Measurements from ENCODE around the gene TPH2. TPM values are rescaled to one million over a fixed set of nuclear protein-coding genes. Genes with fewer than 3 reads are reported as not detected.

The TPH2 gene
- total and polyA plus RNA-seq, 7 donors: 0.01 TPM; not detected in 6

GRCh38 chr12:72077111-72077820 is 138.6 kb downstream of the TPH2 start:
- no peak for TF ChIP-seq CTCF (IDR thresholded peaks at IDR 0.05)
- DNase-seq: no peak
- H3K4me3 ChIP-seq: no peak overlapping the region
- no peaks in the 10 kb centered on the region for H3K4me1 ChIP-seq
- H3K27ac ChIP-seq: no peak overlapping the region
- no peaks in the 10 kb centered on the region for H3K9me3 ChIP-seq
- H3K36me3 ChIP-seq (ENCODE audit: insufficient read depth in 1 of 2, low read depth in 1 of 2): no peaks in the 10 kb centered on the region
- no peaks in the 10 kb centered on the region for H3K27me3 ChIP-seq (ENCODE audit: insufficient read depth in 3 of 3, low read length in 2 of 3)
- WGBS, 3 donors: 70 to 78% (median 73%) methylated on average over 5 of the region's 5 CpGs
- ATAC-seq: no peak
- intact Hi-C loops (cut with DNase I): no loop called here

GRCh38 chr12:72081777-72082176 is 143.1 kb downstream of the TPH2 start:
- 20 to 52% (median 31%) methylated on average over 2 of the region's 2 CpGs for WGBS, 3 donors
- no peaks in the 10 kb centered on the region for H3K4me1 ChIP-seq
- H3K4me3 ChIP-seq: no peak overlapping the region
- no peaks in the 10 kb centered on the region for H3K9me3 ChIP-seq
- TF ChIP-seq CTCF (IDR thresholded peaks at IDR 0.05): no peak
- ATAC-seq (no peak), DNase-seq (no peak)
- intact Hi-C loops (cut with DNase I): no loop called here
- H3K27ac ChIP-seq: no peak overlapping the region
- H3K36me3 ChIP-seq (ENCODE audit: insufficient read depth in 1 of 2, low read depth in 1 of 2): no peaks in the 10 kb centered on the region
- H3K27me3 ChIP-seq (ENCODE audit: insufficient read depth in 3 of 3, low read length in 2 of 3): no peaks in the 10 kb centered on the region

Other genes starting within 250 kb of the TPH2 start
- gene RAB21, start 184.0 kb upstream of the TPH2 start, total RNA-seq: 100 to 1,000 TPM; 152 to 180 (median 167) TPM
- gene RAB21, start 184.0 kb upstream of the TPH2 start, polyA plus RNA-seq: 100 to 1,000 TPM in 1 of 3 donors, 10 to 100 TPM in 2; 23.7 to 117 (median 53.6) TPM
- gene TBC1D15, start 99.1 kb upstream of the TPH2 start, total RNA-seq: 10 to 100 TPM; 23.3 to 72.0 (median 62.0) TPM
- gene TBC1D15, start 99.1 kb upstream of the TPH2 start, polyA plus RNA-seq: 100 to 1,000 TPM in 1 of 3 donors, 10 to 100 TPM in 2; 23.5 to 108 (median 55.4) TPM

Measured in psoas muscle (tissue), 8 donors.